ENCODE results near the gene RPS18. TPM values are rescaled to one million over a fixed set of nuclear protein-coding genes. Genes with fewer than 3 reads are reported as not detected.

RPS18 gene
- total RNA-seq, 1 experiment from 2014 or later: 4,062 TPM

DNA sequence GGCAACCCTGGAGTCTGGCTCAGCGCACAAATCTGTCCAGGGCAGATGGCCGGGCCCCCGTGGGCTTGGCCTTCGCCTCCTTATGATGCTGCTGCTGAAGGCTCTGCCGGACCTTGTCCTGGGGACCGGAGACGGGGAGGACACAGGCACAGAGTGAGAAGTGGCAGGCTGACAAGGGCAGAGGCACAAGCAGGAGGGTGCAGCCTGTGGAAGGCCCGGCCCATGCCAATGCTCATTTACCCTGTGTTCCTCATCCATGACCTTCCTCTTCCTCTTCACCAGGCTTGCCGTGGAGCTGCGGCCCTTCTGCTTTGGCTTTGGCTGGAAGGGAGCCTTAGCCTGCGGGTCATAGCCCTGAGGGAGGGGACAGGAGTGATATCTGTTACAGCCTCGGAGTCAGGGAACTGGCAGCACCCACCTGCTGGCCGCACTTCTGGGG lies 7.4 kb downstream of the RPS18 start:
- CTCF ChIA-PET: interaction anchor here (1.2 to 1.3 kb wide), 2 partner anchors 10 to 128 kb away, joined by 3 to 5 read pairs; partner anchors contain the start of genes PFDN6 and WDR46
- RAD21 ChIA-PET (ENCODE audit: low non-redundant PET in 1 of 2, low total read pairs in 2 of 2, uncharacterized antibody in 2 of 2, unreplicated experiment in 2 of 2): interaction anchor here in 1 of 2 experiments (0.6 kb wide), 1 partner anchor 147 kb away, joined by 3 read pairs; no protein-coding TSS in a partner anchor
- TF ChIP-seq SP1 (IDR thresholded peaks at IDR 0.05; ENCODE audit: low read depth) (no peak), EGR1 (IDR thresholded peaks at IDR 0.05; ENCODE audit: low read depth) (no peak)
- TF ChIP-seq, protein P1, sequence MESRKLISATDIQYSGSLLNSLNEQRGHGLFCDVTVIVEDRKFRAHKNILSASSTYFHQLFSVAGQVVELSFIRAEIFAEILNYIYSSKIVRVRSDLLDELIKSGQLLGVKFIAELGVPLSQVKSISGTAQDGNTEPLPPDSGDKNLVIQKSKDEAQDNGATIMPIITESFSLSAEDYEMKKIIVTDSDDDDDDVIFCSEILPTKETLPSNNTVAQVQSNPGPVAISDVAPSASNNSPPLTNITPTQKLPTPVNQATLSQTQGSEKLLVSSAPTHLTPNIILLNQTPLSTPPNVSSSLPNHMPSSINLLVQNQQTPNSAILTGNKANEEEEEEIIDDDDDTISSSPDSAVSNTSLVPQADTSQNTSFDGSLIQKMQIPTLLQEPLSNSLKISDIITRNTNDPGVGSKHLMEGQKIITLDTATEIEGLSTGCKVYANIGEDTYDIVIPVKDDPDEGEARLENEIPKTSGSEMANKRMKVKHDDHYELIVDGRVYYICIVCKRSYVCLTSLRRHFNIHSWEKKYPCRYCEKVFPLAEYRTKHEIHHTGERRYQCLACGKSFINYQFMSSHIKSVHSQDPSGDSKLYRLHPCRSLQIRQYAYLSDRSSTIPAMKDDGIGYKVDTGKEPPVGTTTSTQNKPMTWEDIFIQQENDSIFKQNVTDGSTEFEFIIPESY (IDR thresholded peaks at IDR 0.05; ENCODE audit: extremely low read depth, insufficient replicate concordance, low read length): no peak

DNA sequence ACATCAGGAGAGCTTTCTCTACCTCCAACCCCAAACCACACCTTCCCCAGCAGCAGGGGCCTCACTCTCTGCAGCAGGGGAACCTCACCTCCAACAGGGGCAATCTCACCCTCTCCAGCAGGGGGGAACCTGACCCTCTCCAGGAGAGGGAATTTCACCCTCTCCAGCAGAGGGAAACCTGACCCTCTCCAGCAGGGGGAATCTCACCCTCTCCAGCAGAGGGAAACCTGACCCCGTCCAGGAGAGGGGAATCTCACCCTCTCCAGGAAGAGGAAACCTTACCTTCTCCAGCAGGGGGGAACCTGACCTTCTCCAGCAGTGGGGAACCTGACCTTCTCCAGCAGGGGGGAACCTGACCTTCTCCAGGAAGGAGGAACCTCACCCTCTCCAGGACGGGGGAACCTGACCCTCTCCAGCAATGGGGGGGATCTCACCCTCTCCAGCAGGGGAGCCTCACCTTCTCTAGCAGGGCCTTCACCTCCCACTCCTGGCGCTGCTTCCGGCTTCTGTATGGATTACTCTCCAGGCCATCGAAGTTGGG lies 8.2 kb downstream of the RPS18 start:
- ChIA-PET CTCF (interaction anchor here (1.2 kb wide), 1 partner anchor 9 kb away, joined by 5 read pairs; the partner anchor contains the start of genes PFDN6 and WDR46), POLR2A (no interaction called here), RAD21 (ENCODE audit: low non-redundant PET in 1 of 2, low total read pairs in 2 of 2, uncharacterized antibody in 2 of 2, unreplicated experiment in 2 of 2) (no interaction called here)
- Histone ChIP-seq H3K9ac (ENCODE audit: low read length) (peak overlapping the region; percentile 36), H3K79me2 (ENCODE audit: insufficient read depth, low read length) (peaks cover 15% of the 10 kb centered on the region), H3K9me3 (ENCODE audit: control insufficient read depth in 1 of 2, insufficient read depth in 1 of 2, low read depth in 1 of 2, low read length in 2 of 2) (no peaks in the 10 kb centered on the region), H2AFZ (ENCODE audit: low read depth, low read length, poor library complexity, severe bottlenecking) (no peak overlapping the region), H3K4me2 (ENCODE audit: low read length) (peak overlapping the region; percentile 30; the same call in 1 of the 2 replicates), H3K36me3 (ENCODE audit: control insufficient read depth in 1 of 2, insufficient read depth in 2 of 2, low read length in 2 of 2) (peaks cover 24 to 48% of the 10 kb centered on the region in 2 experiments; a peak in 3 of 4 replicates), H3K27ac (ENCODE audit: low read depth, low read length) (peak overlapping the region; percentile 82), H3K4me3 (replicated peaks in 1 of 2; ENCODE audit: low read depth in 1 of 2, low read length in 2 of 2) (no peak overlapping the region), H3K9me2 (ENCODE audit: insufficient read depth) (no peaks in the 10 kb centered on the region), H4K20me1 (ENCODE audit: insufficient read depth) (peaks cover 4% of the 10 kb centered on the region; the same call in 1 of the 2 replicates), H3K4me1 (ENCODE audit: control insufficient read depth in 1 of 2, insufficient read depth in 2 of 2, low read length in 2 of 2) (peaks cover 27 to 45% of the 10 kb centered on the region in 2 experiments), H3K27me3 (ENCODE audit: insufficient read depth, low read length) (no peaks in the 10 kb centered on the region)
- ATAC-seq (peak; percentile 60), DNase-seq (ENCODE audit: low read depth, low spot score) (peak; percentile 82)
- no TSS peak for BruUV-seq (replicated peaks)
- TF ChIP-seq YY1 (IDR thresholded peaks at IDR 0.05; ENCODE audit: extremely low read depth, insufficient replicate concordance, low read depth, low read length) (peak; percentile 65), POLR2AphosphoS5 (IDR thresholded peaks at IDR 0.05; ENCODE audit: low read depth, low read length) (no peak), SP1 (IDR thresholded peaks at IDR 0.05; ENCODE audit: low read depth) (no peak)
- TF ChIP-seq, protein P2, sequence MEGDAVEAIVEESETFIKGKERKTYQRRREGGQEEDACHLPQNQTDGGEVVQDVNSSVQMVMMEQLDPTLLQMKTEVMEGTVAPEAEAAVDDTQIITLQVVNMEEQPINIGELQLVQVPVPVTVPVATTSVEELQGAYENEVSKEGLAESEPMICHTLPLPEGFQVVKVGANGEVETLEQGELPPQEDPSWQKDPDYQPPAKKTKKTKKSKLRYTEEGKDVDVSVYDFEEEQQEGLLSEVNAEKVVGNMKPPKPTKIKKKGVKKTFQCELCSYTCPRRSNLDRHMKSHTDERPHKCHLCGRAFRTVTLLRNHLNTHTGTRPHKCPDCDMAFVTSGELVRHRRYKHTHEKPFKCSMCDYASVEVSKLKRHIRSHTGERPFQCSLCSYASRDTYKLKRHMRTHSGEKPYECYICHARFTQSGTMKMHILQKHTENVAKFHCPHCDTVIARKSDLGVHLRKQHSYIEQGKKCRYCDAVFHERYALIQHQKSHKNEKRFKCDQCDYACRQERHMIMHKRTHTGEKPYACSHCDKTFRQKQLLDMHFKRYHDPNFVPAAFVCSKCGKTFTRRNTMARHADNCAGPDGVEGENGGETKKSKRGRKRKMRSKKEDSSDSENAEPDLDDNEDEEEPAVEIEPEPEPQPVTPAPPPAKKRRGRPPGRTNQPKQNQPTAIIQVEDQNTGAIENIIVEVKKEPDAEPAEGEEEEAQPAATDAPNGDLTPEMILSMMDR (IDR thresholded peaks at IDR 0.05 in 2 of 3, conservative IDR thresholded peaks at IDR 0.05 in 1 of 3; ENCODE audit: borderline replicate concordance in 1 of 3, insufficient read depth in 1 of 3, low read depth in 2 of 3, low read length in 2 of 3): peak in 2 of 3 experiments; percentile 95 to 99; a peak in 4 of 6 replicates
- intact Hi-C loops (cut with micrococcal nuclease): loop anchor here (1.0 kb wide), 1 partner anchor 127 kb away; no protein-coding TSS in a partner anchor

More for the DNA sequence above, 7.4 kb downstream of the RPS18 start:
- Histone ChIP-seq H2AFZ (ENCODE audit: low read depth, low read length, poor library complexity, severe bottlenecking) (no peak overlapping the region), H4K20me1 (ENCODE audit: insufficient read depth) (peaks cover 11% of the 10 kb centered on the region), H3K4me2 (ENCODE audit: low read length) (no peak overlapping the region), H3K9ac (ENCODE audit: low read length) (no peak overlapping the region), H3K36me3 (ENCODE audit: control insufficient read depth in 1 of 2, insufficient read depth in 2 of 2, low read length in 2 of 2) (peaks cover 24 to 49% of the 10 kb centered on the region in 2 experiments; a peak in 3 of 4 replicates), H3K79me2 (ENCODE audit: insufficient read depth, low read length) (peaks cover 22% of the 10 kb centered on the region), H3K9me2 (ENCODE audit: insufficient read depth) (no peaks in the 10 kb centered on the region), H3K9me3 (ENCODE audit: control insufficient read depth in 1 of 2, insufficient read depth in 1 of 2, low read depth in 1 of 2, low read length in 2 of 2) (no peaks in the 10 kb centered on the region), H3K27ac (ENCODE audit: low read depth, low read length) (peak overlapping the region; percentile 82; the same call in 1 of the 2 replicates), H3K4me3 (replicated peaks in 1 of 2; ENCODE audit: low read depth in 1 of 2, low read length in 2 of 2) (no peak overlapping the region), H3K4me1 (ENCODE audit: control insufficient read depth in 1 of 2, insufficient read depth in 2 of 2, low read length in 2 of 2) (peaks cover 35 to 53% of the 10 kb centered on the region in 2 experiments), H3K27me3 (ENCODE audit: insufficient read depth, low read length) (no peaks in the 10 kb centered on the region)
- no peak for DNase-seq (ENCODE audit: low read depth, low spot score)
- BruUV-seq (replicated peaks): no TSS peak
- intact Hi-C loops (cut with micrococcal nuclease): no loop called here
- POLR2A ChIA-PET: interaction anchor here (1.3 kb wide), 1 partner anchor 39 kb away, joined by 3 read pairs; no protein-coding TSS in a partner anchor
- no peak for ATAC-seq
